Activated CD4-positive, alpha-beta T cell treated with anti-CD3 and anti-CD28 coated beads, Interleukin-2, Interleukin-6, amounts not matched to agents 100 ng/mL and 50 ng/mL, durations not matched to agents 16 hours and 8 hours (primary cell): ENCODE results near the gene CNTN2.

Experiments
- DNase-seq: peaks from one replicate; pipeline ENCODE4 v3.0.0-alpha.2; 2020

The CNTN2 gene

GRCh38 chr1:205075642-205076155 lies 32.7 kb downstream of the CNTN2 start:
- no peak for DNase-seq

DNA sequence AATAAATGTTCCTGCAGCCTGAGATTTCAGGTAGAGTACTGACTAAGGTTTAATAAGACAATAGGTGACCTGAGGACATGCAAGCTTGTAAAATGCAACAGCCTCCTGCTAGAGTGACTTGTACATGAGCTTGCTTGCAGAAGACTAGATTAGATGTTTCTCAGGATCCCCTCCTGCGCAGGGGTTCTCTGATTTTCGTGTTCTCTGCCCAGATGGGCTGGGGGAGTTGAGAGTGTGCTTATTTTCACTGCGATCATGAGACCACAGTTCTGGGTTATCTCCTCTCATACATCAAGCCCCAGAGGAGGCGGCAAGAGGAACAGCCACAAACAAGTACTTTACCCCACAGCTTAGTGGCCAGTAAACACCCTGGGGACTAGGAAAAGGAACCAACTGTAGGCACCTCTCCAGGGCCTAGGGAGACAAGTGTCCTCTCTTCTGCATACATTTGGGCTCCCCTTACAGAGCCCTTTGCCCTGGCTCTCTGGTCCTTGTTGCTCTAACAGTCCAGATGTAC lies 33.3 kb downstream of the CNTN2 start:
- DNase-seq: no peak

GRCh38 chr1:205077158-205077933 lies 34.3 kb downstream of the CNTN2 start:
- DNase-seq: no peak

GRCh38 chr1:205077934-205078311 lies 34.9 kb downstream of the CNTN2 start:
- DNase-seq: no peak

DNA sequence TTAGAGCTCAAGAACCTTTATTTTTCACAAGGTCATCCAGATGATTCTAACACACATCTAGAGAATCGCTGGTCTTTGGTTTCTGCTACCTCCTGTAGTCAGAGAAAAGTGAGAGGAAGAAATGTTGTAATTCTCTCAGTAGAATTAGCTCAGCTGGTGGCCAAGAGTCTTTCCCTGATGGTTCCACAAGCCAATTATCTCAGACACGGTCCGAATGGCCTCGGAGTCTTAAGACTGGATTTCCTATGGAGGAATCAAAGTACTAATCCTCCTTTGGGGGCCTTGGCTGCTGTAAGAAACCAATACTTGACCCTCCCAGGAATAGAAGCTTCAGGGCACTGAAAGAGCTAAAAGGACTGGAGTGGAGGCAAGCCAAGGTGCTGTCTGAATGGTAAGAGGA lies 39.4 kb downstream of the CNTN2 start:
- no peak for DNase-seq

DNA sequence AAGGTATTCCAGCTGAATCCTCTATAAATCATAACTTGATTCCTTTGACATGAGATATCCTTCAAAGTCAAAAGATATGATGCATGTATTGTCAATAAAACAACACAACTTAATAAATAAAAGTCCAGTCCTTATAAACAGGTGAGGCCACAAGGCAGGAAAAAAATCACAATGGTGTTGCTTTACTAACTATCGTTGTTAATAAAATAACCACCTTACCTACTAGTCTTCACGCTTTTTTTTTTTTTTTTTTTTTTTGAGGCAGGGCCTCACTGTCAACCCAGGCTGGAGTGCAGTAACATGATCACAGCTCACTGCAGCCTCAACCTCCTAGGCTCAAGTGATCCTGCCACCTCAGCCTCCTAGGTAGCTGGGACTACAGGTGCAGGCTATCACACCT lies 41.3 kb downstream of the CNTN2 start, which contains the start of gene TMEM81:
Gene TMEM81 (minus strand): TSS at position 101 of the 400 bp plus-strand sequence. CDS start 140 bp downstream, outside the sequence.
- DNase-seq: no peak

DNA sequence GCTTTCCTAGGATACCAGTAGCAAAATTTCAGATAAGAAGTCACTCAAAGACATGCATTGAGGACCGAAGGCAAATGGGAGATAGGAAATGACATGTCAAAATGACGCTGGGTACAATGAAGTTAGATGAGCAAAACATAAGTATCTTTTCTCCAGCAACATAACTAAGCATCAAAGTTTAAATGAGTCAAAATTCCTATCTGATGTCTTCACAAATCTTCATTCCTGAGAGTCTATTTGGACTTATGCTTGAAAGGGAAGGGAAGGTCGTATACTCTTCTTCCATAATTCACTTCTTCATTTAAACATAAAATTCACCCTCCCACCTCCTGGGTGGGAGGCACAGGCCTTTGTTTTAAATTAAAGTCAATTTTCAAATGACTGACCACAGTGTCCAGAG lies 45.3 kb downstream of the CNTN2 start:
- DNase-seq: no peak

DNA sequence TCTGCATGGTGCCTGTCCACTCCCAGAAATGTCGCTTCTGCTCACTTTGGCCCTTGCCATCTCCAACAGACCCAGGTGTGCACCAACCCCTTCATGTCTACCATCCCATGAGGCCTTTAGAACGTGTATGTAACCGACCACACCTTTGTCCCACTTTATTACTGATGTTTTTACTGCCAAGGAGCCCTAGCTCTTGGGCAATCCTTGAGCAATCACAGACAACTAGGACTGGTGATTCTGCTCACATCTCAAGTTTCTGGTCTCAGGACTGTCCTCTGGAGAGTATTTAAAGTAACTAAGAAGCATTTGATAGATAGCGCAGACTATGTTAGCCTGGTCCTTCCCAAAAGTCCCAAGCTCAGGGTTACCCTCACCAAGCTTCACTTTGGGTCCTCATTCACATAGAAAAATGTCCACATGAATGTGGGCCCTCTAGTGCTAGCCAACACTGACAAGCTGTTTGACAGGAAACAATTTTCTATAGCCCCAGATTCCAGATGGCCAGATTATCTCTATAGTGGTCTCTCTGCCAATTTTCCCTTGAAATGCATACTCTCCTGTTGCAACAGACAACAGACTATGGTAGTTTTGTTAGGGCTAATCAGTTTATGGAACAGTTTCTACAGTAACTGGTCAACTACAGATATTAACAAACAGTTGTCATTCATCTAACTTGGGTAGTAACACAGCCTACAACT lies 48.2 kb downstream of the CNTN2 start:
- DNase-seq: no peak

GRCh38 chr1:205095422-205095821 lies 52.4 kb downstream of the CNTN2 start:
- DNase-seq: no peak

- DNase-seq: no peak
These were observed 55.2 kb downstream of the CNTN2 start for GRCh38 chr1:205098242-205098641.

DNA sequence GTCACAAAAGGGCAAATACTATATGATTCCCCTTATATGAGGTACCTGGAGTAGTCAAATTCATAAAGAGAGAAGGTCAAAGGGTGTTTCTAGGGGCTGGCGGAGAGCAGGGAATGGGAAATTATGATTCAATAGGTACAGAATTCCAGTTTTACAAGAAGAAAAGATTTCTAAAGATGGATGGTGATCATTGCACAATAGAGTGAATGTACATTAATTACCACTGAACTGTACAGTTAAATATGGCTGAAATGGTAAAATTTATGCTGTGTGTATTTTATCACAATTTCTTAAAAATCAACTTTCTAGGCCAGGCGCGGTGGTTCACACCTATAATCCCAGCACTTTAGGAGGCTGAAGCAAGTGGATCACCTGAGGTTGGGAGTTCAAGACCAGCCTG lies 59.4 kb downstream of the CNTN2 start:
- DNase-seq: no peak

DNA sequence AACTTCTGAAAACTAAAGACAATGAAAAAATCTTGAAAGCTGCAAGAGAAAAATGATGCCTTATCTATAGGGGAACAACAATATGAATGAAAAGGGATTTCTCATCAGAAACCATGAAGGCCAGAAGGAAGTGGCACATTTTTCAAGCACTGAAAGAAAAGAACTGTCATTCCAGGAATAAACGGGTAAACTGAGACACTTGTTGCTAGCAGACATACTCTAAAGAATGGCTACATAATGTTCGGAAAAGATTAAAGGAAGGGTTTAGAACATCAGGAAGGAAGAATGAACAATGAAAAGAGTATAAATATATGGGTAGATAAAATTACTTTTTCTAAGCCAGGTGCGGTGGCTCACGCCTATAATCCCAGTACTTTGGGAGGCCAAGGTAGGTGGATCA lies 64.3 kb downstream of the CNTN2 start:
- DNase-seq: no peak

- no peak for DNase-seq
These were observed 65.5 kb downstream of the CNTN2 start for GRCh38 chr1:205108464-205108863.

GRCh38 chr1:205109269-205109668 lies 66.3 kb downstream of the CNTN2 start:
- DNase-seq: no peak

DNA sequence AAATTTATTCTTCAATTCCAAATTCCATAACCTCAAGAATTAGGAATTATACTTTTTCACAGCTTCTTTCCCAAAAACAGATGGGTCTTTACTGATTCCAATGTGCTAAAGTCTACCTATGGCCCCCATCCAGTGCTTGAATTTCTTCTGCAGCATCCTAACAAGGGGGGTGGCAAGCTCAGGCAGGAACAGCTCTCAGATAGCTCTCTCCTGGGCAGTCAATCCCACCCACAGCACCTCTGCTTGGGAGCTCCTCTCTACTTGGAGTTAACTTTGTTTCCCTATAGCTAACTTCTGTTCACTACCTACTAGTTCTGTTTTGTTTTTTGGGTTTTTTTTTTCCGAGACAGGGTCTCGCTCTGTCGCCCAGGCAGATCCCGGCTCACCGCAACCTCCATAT lies 66.7 kb downstream of the CNTN2 start:
- no peak for DNase-seq

DNA sequence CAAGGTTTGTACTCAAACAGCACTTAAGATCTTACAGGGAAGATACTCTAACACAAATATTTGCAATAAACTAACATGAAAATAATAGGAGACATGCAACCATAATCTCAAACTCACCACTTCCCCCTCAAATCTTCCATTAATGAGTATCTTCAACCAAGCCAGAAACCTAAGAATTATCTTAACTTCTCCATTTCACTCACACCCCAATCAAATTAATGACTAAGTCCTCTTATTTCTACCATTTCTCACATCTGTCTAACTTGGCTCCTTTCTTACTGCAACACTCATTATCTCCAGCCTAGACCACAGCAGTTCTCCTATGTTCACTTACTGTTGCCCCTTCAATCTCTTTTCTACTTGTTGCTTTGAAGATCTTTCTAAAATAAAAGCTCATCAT lies 68.3 kb downstream of the CNTN2 start:
- no peak for DNase-seq

DNA sequence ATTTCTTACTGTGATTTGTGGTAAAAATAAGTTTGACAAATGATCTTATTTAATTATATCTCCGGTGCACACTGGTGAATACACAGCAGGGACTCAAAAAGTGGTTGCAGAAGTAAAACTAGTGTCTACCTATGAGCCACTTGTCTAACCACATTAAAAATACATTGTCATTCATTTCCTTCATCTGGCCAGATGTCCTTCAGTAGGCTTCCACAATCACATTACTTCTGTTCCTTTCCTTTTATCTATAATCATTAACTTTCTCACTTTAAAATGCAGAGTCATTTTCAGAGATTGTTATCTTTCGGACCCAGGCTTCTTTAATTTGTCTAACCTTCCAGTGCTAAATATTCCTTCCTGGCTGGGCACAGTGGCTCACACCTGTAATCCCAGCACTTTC lies 75.7 kb downstream of the CNTN2 start:
- no peak for DNase-seq

- DNase-seq: peak; percentile 98
These were observed 78.9 kb downstream of the CNTN2 start, which contains the start of gene RBBP5 for GRCh38 chr1:205121660-205122488. RBBP5 (minus strand) TSS chr1:205121978; CDS start chr1:205121873, 105 bp downstream.

GRCh38 chr1:205122489-205122882 lies 79.5 kb downstream of the CNTN2 start:
- no peak for DNase-seq

DNA sequence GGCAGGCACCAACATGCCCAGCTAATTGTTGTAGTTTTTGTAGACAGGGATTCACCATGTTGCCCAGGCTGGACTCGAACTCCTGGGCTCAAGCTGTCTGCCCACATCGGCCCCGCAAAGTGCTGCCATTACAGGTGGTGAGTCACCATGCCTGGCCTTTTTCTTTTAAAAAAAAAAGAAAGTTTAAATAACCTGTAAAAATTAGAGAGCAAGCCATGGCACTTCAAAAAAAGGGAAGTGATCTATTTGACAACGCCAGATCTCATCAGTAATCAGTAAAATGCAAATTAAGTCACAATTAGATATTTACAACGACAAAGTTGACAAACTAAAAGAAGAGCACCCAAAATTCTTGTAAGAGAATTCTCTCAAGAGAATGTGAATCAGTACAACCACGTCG lies 81.7 kb downstream of the CNTN2 start:
- no peak for DNase-seq

DNA sequence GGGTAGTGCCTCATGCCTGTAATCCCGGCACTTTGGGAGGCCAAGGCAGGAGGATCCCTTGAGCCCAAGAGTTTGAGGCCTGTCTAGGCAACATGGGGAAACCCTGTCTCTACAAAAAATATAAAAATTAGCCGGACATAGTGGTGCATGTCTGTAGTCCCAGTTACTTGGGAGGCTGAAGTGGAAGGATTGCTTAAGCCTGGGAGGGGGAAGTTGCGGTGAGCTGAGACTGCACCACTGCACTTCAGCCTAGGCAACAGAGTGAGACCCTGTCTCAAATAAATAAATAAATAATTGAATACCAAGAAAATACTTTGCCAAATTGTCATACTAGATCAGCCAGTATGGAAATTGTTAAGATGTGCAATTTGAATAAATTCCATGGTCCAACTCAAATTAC lies 84.6 kb downstream of the CNTN2 start:
- DNase-seq: no peak
